Karpas-422 (cell line): ENCODE data around the gene ST7. TPM values are rescaled to one million over a fixed set of nuclear protein-coding genes. Genes with fewer than 3 reads are reported as not detected.

ENCODE experiments used
- DNase-seq: peaks from one replicate; pipeline ENCODE4 v3.0.0-alpha.2; 2015
- H2AFZ ChIP-seq: fragments of 200-600 bp; sonication (generic); 2 replicates; pipeline ENCODE4 v1.6.1; 2014; ENCODE audit warnings: antibody characterized with exemption, low read length, mixed read lengths
- H3K27ac ChIP-seq: fragments of 200-600 bp; sonication (generic); 2 replicates; pipeline ENCODE4 v1.5.1; 2014; ENCODE audit warnings: mild to moderate bottlenecking, low read length, moderate library complexity
- H3K27me3 ChIP-seq: fragments of 200-600 bp; sonication (generic); 2 replicates; pipeline ENCODE4 v1.6.1; 2014; ENCODE audit warnings: low read length, mixed read lengths
- H3K36me3 ChIP-seq: fragments of 200-600 bp; sonication (generic); 2 replicates; pipeline ENCODE4 v1.6.1; 2014; ENCODE audit warnings: low read length, mixed read lengths; ENCODE audit not compliant: insufficient read depth
- H3K4me1 ChIP-seq: fragments of 200-600 bp; sonication (generic); 2 replicates; pipeline ENCODE4 v1.6.1; 2014; ENCODE audit warnings: mild to moderate bottlenecking, low read length, mixed read lengths
- H3K4me2 ChIP-seq: fragments of 200-600 bp; sonication (generic); 2 replicates; pipeline ENCODE4 v1.6.1; 2014; ENCODE audit warnings: low read length, low read depth, mild to moderate bottlenecking; ENCODE audit not compliant: poor library complexity, severe bottlenecking
- H3K4me3 ChIP-seq: fragments of 200-600 bp; sonication (generic); 2 replicates; pipeline ENCODE4 v1.5.1; 2014; ENCODE audit warnings: mild to moderate bottlenecking, antibody characterized with exemption, low read length, mixed read lengths
- H3K79me2 ChIP-seq: fragments of 200-600 bp; sonication (generic); 2 replicates; pipeline ENCODE4 v1.6.1; 2014; ENCODE audit warnings: mild to moderate bottlenecking, low read length, mixed read lengths
- H3K9ac ChIP-seq: fragments of 200-600 bp; sonication (generic); 2 replicates; pipeline ENCODE4 v1.6.0; 2014; ENCODE audit warnings: low read length
- H3K9me2 ChIP-seq: fragments of 200-600 bp; sonication (generic), shearing (Covaris generic); replicated peaks from 2 replicates; pipeline ENCODE4 v1.6.0; 2014; ENCODE audit warnings: mild to moderate bottlenecking, low read length, moderate library complexity; ENCODE audit not compliant: insufficient read depth
- H3K9me3 ChIP-seq: fragments of 300-700, 200-600 bp; sonication (generic); 2 replicates; pipeline ENCODE4 v1.6.1; 2014; ENCODE audit warnings: low read length, mixed read lengths
- H4K20me1 ChIP-seq: fragments of 200-600 bp; sonication (generic); 2 replicates; pipeline ENCODE4 v1.6.1; 2014; ENCODE audit warnings: mild to moderate bottlenecking, antibody characterized with exemption, low read length, low read depth; ENCODE audit not compliant: insufficient read depth
- small RNA-seq: library from RNA; depleted of rRNA; stranded (forward); fragments of <200 nt; gene quantifications from one replicate; pipeline ENCODE3, GENCODE V24; 2014
- total RNA-seq: library from RNA; depleted of rRNA; stranded (reverse); fragments of >200 nt; shearing (Covaris generic); gene quantifications from 2 replicates; pipeline ENCODE4 v1.2.3, GENCODE V29; 2014; ENCODE audit warnings: low replicate concordance; rRNA removed

The ST7 gene
- total RNA-seq, 1 experiment from 2014 or later: 4.6 TPM

GRCh38 chr7:117278040-117278439, 324.7 kb downstream of the ST7 start:
- Histone ChIP-seq H3K27me3 (no peaks in the 10 kb centered on the region), H3K9me3 (no peaks in the 10 kb centered on the region), H3K27ac (no peak overlapping the region), H3K4me1 (no peaks in the 10 kb centered on the region), H3K4me3 (no peak overlapping the region), H3K9ac (no peak overlapping the region), H2AFZ (no peak overlapping the region), H4K20me1 (no peaks in the 10 kb centered on the region), H3K79me2 (no peaks in the 10 kb centered on the region), H3K36me3 (no peaks in the 10 kb centered on the region), H3K4me2 (no peak overlapping the region), H3K9me2 (no peaks in the 10 kb centered on the region)
- no peak for DNase-seq

- Histone ChIP-seq H2AFZ (peak overlapping the region; percentile 18; the same call in 1 of the 2 replicates), H3K9me2 (no peaks in the 10 kb centered on the region), H3K79me2 (no peaks in the 10 kb centered on the region), H4K20me1 (no peaks in the 10 kb centered on the region), H3K27me3 (no peaks in the 10 kb centered on the region), H3K9me3 (no peaks in the 10 kb centered on the region), H3K9ac (no peak overlapping the region), H3K27ac (no peak overlapping the region), H3K4me2 (no peak overlapping the region), H3K36me3 (no peaks in the 10 kb centered on the region), H3K4me3 (no peak overlapping the region), H3K4me1 (no peaks in the 10 kb centered on the region)
- no peak for DNase-seq
These were observed 325.9 kb downstream of the ST7 start for GRCh38 chr7:117279203-117279602.

Small RNA genes within 50 kb of the gene (small RNA-seq; reads per million reads assigned to genes)
- gene AC002542.1: not detected
- not detected for gene MTCYBP6
- gene RF00019: not detected
- not detected for gene RF02179
- gene RF02180: not detected
- gene RF02181: not detected
- gene RF02183: not detected
- gene RF02184: not detected
- not detected for gene RF02185
- not detected for gene RF02188
- not detected for gene RNA5SP239

Other genes starting within 250 kb of the ST7 start
- gene CAPZA2, start 90.9 kb upstream of the ST7 start, total RNA-seq: 38.2 and 102 TPM in 2 replicates